ENCODE data around the gene GPR108.

- TF ChIP-seq CTCF (IDR thresholded peaks at IDR 0.05) (no peak), EZH2 (IDR thresholded peaks at IDR 0.05) (no peak), EZH2phosphoT487 (IDR thresholded peaks at IDR 0.05) (no peak)
Observed at GRCh38 chr19:6761053-6761676, 23.8 kb upstream of the GPR108 start.
